Measurements from ENCODE around the gene FTH1.
A peak's percentile ranks its signal among the peaks of the same experiment; 100 is the strongest.

Gene FTH1

DNA sequence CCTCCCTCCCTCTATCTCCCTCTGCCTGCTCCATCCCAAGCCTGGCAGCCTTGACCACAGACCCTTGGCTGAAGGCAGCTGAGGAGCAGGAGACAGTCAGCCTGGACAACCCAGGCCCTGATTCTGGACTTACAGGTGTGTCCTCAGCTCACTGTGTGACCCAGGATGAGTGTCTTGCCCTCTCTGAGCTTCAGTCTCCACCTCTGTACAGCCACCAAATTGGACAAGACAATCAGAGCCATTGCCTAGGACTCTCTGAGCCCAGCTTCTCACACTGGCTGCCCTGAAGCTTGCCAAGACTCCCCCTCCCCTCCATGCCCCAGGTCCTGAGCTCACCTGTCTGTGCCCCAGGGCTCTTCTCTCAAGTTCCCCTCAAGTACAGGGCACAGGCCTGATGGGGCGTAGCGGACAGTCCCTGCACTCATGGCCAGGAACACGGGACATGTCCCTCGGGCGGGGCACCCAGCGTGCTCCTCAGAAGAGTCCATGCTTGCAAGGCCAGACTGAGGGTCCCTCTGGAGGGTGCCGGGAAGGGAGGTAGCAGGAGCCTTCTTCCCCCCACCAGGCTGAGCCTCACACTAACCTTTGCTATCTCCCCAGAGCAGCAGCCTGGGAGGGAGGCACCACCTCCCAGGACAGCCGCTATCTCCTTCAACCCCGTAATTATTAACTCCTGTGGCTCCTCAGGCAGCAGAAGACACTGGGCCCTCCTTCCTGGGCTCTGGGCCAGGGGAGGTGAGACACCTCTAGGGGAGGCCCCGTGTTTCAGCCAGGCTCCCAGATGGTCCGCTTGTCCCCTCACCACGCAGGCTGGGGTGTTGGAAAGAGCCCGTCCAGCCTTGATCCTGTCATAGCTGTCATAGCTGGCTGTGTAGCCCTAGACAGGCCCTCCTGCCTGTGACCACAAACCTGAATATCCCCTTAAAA is 47.5 kb downstream of the FTH1 start:
- DNase-seq (ENCODE audit: low read depth) = no peak
- no peak overlapping the region for H3K4me3 ChIP-seq (ENCODE audit: low read length)
- TF ChIP-seq, protein P1, sequence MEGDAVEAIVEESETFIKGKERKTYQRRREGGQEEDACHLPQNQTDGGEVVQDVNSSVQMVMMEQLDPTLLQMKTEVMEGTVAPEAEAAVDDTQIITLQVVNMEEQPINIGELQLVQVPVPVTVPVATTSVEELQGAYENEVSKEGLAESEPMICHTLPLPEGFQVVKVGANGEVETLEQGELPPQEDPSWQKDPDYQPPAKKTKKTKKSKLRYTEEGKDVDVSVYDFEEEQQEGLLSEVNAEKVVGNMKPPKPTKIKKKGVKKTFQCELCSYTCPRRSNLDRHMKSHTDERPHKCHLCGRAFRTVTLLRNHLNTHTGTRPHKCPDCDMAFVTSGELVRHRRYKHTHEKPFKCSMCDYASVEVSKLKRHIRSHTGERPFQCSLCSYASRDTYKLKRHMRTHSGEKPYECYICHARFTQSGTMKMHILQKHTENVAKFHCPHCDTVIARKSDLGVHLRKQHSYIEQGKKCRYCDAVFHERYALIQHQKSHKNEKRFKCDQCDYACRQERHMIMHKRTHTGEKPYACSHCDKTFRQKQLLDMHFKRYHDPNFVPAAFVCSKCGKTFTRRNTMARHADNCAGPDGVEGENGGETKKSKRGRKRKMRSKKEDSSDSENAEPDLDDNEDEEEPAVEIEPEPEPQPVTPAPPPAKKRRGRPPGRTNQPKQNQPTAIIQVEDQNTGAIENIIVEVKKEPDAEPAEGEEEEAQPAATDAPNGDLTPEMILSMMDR (IDR thresholded peaks at IDR 0.05; ENCODE audit: insufficient read depth, low read depth, low read length, missing control alignments) = no peak

- no peak for DNase-seq (ENCODE audit: low read depth)
- TF ChIP-seq, protein P1 (IDR thresholded peaks at IDR 0.05; ENCODE audit: insufficient read depth, low read depth, low read length, missing control alignments) = no peak
- H3K4me3 ChIP-seq (ENCODE audit: low read length) = no peak overlapping the region
These were observed 48.3 kb downstream of the FTH1 start for GRCh38 chr11:61918938-61919704.

- H3K4me3 ChIP-seq (ENCODE audit: low read length) = no peak overlapping the region
- TF ChIP-seq, protein P1 (IDR thresholded peaks at IDR 0.05; ENCODE audit: insufficient read depth, low read depth, low read length, missing control alignments) = no peak
These were observed 49.0 kb downstream of the FTH1 start for GRCh38 chr11:61918251-61918937.

GRCh38 chr11:61917334-61918109 is 49.9 kb downstream of the FTH1 start, which contains the start of gene RAB3IL1:
Gene RAB3IL1 (minus strand): TSS chr11:61917566. CDS start chr11:61917367, 199 bp downstream.
- TF ChIP-seq, protein P1 (IDR thresholded peaks at IDR 0.05; ENCODE audit: insufficient read depth, low read depth, low read length, missing control alignments) = no peak
- DNase-seq (ENCODE audit: low read depth) = no peak
- H3K4me3 ChIP-seq (ENCODE audit: low read length) = peak within 1 kb of the TSS; percentile 34

More at GRCh38 chr11:61918251-61918937, 49.0 kb downstream of the FTH1 start:
- no peak for DNase-seq (ENCODE audit: low read depth)

- H3K4me3 ChIP-seq (ENCODE audit: low read length) = no peak overlapping the region
- no peak for DNase-seq (ENCODE audit: low read depth)
- TF ChIP-seq, protein P1 (IDR thresholded peaks at IDR 0.05; ENCODE audit: insufficient read depth, low read depth, low read length, missing control alignments) = no peak
These were observed 50.6 kb downstream of the FTH1 start for GRCh38 chr11:61916737-61917333.
